CD4-positive, alpha-beta T cell treated with Interferon alpha-2 for 1 hour (primary cell): ENCODE measurements around the gene EPB41.
"Not testable (repeated sequence)": the region's sequence is repeated elsewhere in the genome, so short reads cannot be mapped to it uniquely, and the experiment has no call there.

Source experiments
- DNase-seq, 2 donors: peaks; one replicate each; pipeline ENCODE4 v3.0.0-alpha.2; 2020 to 2022

The EPB41 gene

DNA sequence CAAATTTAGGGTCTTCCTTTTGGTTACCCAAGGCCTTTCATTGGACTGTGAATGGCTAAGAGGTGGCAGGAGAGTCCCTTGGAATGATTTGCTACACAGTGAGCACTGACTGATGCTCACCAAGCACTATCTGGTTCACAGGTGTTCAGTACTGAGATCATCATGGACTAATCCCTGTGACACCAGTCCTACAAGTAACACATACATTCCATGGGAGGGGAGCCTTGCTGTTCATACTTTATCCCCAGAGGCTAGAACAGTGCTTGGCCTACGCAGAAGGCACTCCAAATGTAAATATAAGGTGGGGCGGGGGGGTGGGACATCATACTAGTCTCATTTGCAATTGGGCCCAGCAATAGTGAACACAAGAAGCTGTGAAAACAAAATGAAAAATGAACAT lies 229.8 kb downstream of the EPB41 start:
- no peak for DNase-seq

DNA sequence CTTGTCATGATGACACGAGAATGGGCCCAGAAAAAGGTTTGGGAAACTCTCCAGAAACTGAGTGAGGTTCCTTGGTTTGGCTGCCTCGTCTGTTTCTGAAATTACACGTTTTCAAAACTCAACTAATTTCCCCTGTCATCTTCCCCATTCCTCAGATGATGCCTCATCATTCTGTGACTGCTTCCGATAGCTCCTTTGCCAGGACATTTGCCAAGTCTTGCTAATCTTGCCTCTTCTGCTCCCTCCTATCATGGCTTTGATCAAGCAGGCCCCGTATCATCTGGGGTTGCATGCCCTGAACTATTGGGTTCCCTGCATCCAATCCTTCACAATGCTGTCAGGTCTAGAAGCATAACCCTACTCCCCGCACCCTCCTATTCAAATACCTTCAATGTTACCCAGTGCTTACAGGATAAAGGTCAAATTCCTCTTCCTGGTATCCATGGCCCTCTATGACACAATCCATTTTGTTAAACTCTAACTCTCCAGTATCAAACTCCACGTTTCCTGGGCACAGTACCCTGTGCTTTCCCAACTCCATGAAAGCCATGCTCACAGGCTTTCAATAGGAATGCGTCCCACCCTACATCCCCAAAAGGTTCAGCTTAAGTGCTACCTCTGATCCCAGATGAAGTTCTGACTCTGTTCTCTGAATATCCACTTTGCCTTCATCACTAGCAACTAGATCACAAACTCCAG lies 231.5 kb downstream of the EPB41 start:
- DNase-seq, result no peak

DNA sequence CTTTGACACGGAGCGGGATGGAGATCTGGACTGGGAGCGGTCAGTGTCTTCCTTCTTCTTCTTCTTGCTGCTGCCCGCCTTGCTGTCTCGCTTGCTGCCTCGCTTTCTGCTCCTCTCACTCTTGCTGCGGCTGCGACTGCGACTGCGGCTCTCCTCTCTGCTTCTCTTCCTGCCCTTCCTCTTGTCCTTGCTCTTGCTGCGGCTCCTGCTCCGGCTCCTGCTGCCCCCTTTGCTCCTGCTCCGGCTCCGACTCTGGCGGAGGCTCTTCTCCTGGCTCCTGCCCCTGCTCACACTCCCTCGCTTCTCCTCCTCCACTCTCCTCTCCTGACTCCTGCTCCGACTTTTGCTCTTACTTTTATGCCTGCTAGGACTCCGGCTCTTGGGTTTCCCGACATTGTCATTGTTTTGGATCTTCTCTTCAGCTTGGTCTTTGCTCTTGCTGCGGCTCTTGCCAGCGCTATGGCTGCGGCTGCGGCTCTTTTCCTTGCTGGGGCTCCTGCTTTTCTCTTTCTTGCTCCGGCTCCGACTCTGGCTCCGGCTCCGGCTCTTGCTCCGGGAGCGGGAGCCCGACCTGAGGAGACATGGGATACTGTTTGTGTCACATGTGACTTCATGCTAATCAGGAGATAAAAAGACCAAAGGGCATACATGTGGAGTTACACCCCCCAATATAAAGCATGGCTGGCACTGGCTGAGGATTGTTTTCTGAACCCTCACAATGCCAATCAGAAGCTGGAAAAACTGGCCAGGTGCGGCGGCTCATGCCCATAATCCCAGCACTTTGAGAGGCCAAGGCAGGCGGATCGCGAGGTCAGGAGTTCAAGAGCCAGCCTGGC lies 234.5 kb downstream of the EPB41 start:
- no peak for DNase-seq

- DNase-seq, result not testable (repeated sequence)
Measured at GRCh38 chr1:29150346-29150745, 236.0 kb downstream of the EPB41 start.

GRCh38 chr1:29152046-29152805 lies 237.9 kb downstream of the EPB41 start:
- no peak for DNase-seq

DNA sequence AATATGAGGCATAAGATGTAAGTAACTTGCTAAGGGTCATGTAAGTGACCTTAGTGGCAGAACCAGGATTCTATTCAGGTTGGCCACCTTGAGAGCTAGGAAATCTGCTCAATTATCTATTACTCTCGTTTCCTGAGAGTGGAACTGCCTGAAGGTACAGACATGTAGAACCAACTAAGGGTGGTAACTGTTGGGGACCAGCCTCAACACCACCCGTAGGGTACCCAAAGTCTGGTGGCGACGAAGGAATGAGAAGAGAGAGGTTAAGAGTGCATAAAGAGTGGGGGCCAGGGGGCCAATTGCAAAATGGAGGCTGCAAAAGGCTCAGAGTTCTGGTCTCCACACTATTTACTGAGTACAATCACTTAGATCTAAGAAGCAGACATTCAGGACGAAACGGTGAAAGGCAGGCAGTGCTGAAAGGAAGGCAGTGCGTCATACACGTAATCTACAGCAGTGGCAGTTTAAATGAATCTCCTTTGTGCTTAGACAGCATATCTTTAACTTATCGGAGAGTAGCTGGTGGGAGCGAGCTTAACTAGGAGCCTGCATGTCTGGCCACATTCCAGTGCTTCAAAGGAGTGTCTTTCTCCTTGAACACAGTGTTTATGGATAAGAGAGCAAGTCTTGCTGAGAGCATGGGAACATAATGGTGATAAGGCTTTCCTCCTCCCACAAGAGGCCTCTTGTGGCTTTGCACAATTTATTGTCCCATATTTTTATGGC lies 242.3 kb downstream of the EPB41 start:
- no peak for DNase-seq

DNA sequence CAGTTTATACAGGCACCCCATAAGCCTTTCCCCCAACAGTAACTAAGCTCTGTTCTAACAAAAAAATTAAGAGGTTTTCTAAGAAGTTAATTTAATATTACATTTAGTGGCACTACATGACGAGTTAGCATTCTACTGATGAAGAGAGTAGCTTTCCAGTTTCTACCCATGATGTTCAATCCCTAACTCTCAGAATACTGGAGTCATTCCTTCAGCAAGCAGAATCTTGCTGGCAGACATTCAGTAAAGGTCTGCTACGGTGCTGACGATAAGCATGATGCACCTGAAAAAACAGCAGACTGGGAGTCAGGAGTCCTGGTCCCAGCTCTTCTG lies 242.9 kb downstream of the EPB41 start:
- DNase-seq, result no peak

- DNase-seq, result no peak
Measured at GRCh38 chr1:29159773-29160172, 245.4 kb downstream of the EPB41 start.

DNA sequence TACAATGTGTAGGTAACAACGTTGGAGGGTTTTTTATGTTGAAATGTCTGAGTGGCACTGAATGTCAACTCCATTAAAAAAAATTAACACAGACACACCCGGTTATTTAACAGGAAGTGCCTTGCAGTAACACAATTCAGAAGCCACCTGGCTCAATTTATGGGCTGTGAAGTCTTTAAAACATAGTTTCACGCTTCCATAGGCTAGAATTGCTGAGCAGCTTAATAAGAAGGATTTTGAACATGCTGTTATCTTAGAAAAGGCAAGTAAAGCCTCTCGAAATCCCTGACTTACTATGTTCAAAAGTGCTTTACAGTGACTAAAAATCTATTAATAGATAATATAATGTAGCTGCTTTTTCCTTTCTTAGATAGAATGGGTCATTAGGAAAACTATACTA lies 247.7 kb downstream of the EPB41 start:
- DNase-seq, result no peak

GRCh38 chr1:29162476-29163138 lies 248.2 kb downstream of the EPB41 start:
- no peak for DNase-seq

- DNase-seq, result no peak
Measured at GRCh38 chr1:29164588-29164987, 250.2 kb downstream of the EPB41 start.

DNA sequence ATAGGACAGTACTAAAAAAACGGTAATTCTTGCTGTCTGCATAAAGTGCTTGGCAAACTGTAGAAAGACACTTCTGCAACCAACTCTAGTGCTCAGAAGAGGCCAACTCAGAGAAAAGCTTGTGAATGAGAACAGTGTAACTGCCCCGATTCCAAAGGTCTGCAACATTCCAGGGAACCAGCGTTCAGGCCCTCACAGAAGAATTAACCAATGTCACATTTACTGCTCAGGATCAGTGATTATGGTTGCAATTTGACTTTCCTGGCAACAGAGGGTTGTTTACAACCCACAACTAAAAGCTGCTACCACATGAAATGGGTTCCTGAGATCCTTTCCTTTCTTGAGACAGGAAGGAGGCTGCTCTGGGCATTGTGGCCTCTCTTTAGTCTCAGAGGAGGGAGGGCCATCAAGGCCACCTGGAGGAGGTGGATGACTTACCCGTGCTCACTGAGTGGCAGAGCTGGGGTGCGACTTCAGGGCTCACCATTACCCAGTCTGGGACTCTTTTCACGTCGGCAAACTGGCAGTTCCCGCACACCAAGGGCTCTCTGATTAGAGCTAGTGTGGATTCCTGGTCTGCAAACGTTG lies 252.0 kb downstream of the EPB41 start:
- no peak for DNase-seq

GRCh38 chr1:29167904-29168303 lies 253.5 kb downstream of the EPB41 start:
- no peak for DNase-seq
